Parathyroid adenoma (tissue), 2 donors: ENCODE data around the gene TYW1B.
"Not testable (repeated sequence)": the region's sequence is repeated elsewhere in the genome, so short reads cannot be mapped to it uniquely, and the experiment has no call there.

Experiments
- H2AFZ ChIP-seq: fragments of 300-600 bp; sonication (generic); one replicate; pipeline ENCODE4 v1.7.0; 2017; ENCODE audit warnings: antibody characterized with exemption, mild to moderate bottlenecking
- H3K27ac ChIP-seq: fragments of 300-600 bp; sonication (generic); one replicate; pipeline ENCODE4 v1.7.0; 2017
- H3K27me3 ChIP-seq: fragments of 300-600 bp; sonication (generic); one replicate; pipeline ENCODE4 v1.7.0; 2017; ENCODE audit warnings: low read length; ENCODE audit not compliant: control insufficient read depth, insufficient read depth
- H3K36me3 ChIP-seq: fragments of 300-600 bp; sonication (generic); one replicate; pipeline ENCODE4 v1.7.0; 2017; ENCODE audit warnings: low read length; ENCODE audit not compliant: control insufficient read depth, insufficient read depth
- H3K4me1 ChIP-seq: fragments of 300-600 bp; sonication (generic); one replicate; pipeline ENCODE4 v1.7.0; 2017; ENCODE audit warnings: control low read depth
- H3K4me2 ChIP-seq: fragments of 300-600 bp; sonication (generic); one replicate; pipeline ENCODE4 v1.7.0; 2017; ENCODE audit warnings: low read length
- H3K4me3 ChIP-seq: fragments of 300-600 bp; sonication (generic); one replicate; pipeline ENCODE4 v1.7.0; 2017; ENCODE audit warnings: low read depth, low read length
- H3K79me2 ChIP-seq: fragments of 300-600 bp; sonication (generic); one replicate; pipeline ENCODE4 v1.7.0; 2017; ENCODE audit warnings: control low read depth
- H3K9ac ChIP-seq: fragments of 300-600 bp; sonication (generic); one replicate; pipeline ENCODE4 v1.7.0; 2017; ENCODE audit warnings: mild to moderate bottlenecking
- H3K9me3 ChIP-seq: fragments of 300-600 bp; sonication (generic); one replicate; pipeline ENCODE4 v1.7.0; 2017; ENCODE audit warnings: low read length; ENCODE audit not compliant: control insufficient read depth
- TF ChIP-seq, protein P1 (sequence below): fragments of 300-600 bp; sonication (generic); IDR thresholded peaks from one replicate; pipeline ENCODE4 v1.7.0; 2017; ENCODE audit warnings: antibody characterized with exemption, mild to moderate bottlenecking
- donor health status: primary hyperparathyroidism.

TYW1B gene

DNA sequence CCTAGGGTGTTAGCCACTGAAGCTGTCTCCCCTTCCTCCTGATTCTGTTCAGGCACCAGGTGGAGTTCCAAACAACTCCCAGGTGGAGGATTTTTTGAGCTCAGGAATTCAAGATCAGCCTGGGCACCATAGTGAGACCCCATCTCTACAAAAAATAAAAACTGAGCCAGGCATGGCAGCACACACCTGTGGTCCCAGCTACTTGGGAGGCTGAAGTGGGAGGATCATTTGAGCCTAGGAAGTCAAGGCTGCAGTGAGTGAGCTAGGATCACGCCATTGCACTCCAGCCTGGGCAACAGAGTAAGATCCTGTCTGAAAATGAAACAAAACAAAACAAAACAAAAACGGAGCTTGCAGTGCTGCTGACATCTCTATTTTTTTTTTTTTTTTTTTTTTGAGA lies 287.1 kb downstream of the TYW1B start:
- no peak overlapping the region for H3K27ac ChIP-seq
- H3K9me3 ChIP-seq, result no peaks in the 10 kb centered on the region
- H3K36me3 ChIP-seq, result no peaks in the 10 kb centered on the region
- no peaks in the 10 kb centered on the region for H3K4me1 ChIP-seq
- H3K4me2 ChIP-seq, result no peak overlapping the region
- TF ChIP-seq, protein P1, sequence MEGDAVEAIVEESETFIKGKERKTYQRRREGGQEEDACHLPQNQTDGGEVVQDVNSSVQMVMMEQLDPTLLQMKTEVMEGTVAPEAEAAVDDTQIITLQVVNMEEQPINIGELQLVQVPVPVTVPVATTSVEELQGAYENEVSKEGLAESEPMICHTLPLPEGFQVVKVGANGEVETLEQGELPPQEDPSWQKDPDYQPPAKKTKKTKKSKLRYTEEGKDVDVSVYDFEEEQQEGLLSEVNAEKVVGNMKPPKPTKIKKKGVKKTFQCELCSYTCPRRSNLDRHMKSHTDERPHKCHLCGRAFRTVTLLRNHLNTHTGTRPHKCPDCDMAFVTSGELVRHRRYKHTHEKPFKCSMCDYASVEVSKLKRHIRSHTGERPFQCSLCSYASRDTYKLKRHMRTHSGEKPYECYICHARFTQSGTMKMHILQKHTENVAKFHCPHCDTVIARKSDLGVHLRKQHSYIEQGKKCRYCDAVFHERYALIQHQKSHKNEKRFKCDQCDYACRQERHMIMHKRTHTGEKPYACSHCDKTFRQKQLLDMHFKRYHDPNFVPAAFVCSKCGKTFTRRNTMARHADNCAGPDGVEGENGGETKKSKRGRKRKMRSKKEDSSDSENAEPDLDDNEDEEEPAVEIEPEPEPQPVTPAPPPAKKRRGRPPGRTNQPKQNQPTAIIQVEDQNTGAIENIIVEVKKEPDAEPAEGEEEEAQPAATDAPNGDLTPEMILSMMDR, result no peak
- no peaks in the 10 kb centered on the region for H3K79me2 ChIP-seq
- H3K27me3 ChIP-seq, result no peaks in the 10 kb centered on the region
- no peak overlapping the region for H3K4me3 ChIP-seq
- H2AFZ ChIP-seq, result no peak overlapping the region
- no peak overlapping the region for H3K9ac ChIP-seq

GRCh38 chr7:72540106-72540611 lies 287.8 kb downstream of the TYW1B start:
- no peaks in the 10 kb centered on the region for H3K27me3 ChIP-seq
- no peak overlapping the region for H2AFZ ChIP-seq
- no peak overlapping the region for H3K4me3 ChIP-seq
- no peak overlapping the region for H3K9ac ChIP-seq
- no peaks in the 10 kb centered on the region for H3K36me3 ChIP-seq
- no peak overlapping the region for H3K4me2 ChIP-seq
- no peaks in the 10 kb centered on the region for H3K79me2 ChIP-seq
- H3K9me3 ChIP-seq, result no peaks in the 10 kb centered on the region
- TF ChIP-seq, protein P1, result no peak
- H3K4me1 ChIP-seq, result no peaks in the 10 kb centered on the region
- H3K27ac ChIP-seq, result no peak overlapping the region

GRCh38 chr7:72539702-72540101 lies 288.3 kb downstream of the TYW1B start:
- H3K27ac ChIP-seq, result no peak overlapping the region
- no peaks in the 10 kb centered on the region for H3K27me3 ChIP-seq
- no peaks in the 10 kb centered on the region for H3K36me3 ChIP-seq
- TF ChIP-seq, protein P1, result no peak
- H3K4me2 ChIP-seq, result no peak overlapping the region
- H3K4me3 ChIP-seq, result no peak overlapping the region
- no peaks in the 10 kb centered on the region for H3K9me3 ChIP-seq
- no peak overlapping the region for H3K9ac ChIP-seq
- H3K79me2 ChIP-seq, result no peaks in the 10 kb centered on the region
- H3K4me1 ChIP-seq, result no peaks in the 10 kb centered on the region
- H2AFZ ChIP-seq, result no peak overlapping the region

- H3K27ac ChIP-seq, result no peak overlapping the region
- H2AFZ ChIP-seq, result no peak overlapping the region
- no peaks in the 10 kb centered on the region for H3K9me3 ChIP-seq
- no peaks in the 10 kb centered on the region for H3K4me1 ChIP-seq
- H3K36me3 ChIP-seq, result no peaks in the 10 kb centered on the region
- H3K79me2 ChIP-seq, result no peaks in the 10 kb centered on the region
- TF ChIP-seq, protein P1, result no peak
- no peak overlapping the region for H3K4me2 ChIP-seq
- no peak overlapping the region for H3K4me3 ChIP-seq
- H3K9ac ChIP-seq, result no peak overlapping the region
- no peaks in the 10 kb centered on the region for H3K27me3 ChIP-seq
These were observed 289.1 kb downstream of the TYW1B start for GRCh38 chr7:72538856-72539255.

DNA sequence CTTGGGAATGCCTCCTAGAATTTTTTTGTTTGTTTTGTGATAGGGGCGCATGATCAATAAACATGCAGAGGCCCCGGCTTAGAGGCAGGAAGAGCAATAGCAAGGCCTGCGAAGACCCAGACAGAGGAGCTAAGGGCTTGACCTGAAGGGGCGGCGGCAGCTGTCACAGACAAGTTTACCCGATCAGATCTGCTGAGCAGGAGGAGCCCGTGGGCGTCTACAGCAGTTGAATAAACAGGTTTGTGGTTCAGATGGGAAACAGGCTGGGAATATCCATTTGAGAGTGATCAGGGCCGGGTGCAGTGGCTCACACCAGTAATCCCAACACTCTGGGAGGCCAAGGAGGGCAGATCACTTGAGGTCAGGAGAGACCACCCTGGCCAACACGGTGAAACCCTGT lies 289.9 kb downstream of the TYW1B start:
- TF ChIP-seq, protein P1, result no peak
- Histone ChIP-seq H3K4me1 (no peaks in the 10 kb centered on the region), H2AFZ (no peak overlapping the region), H3K79me2 (no peaks in the 10 kb centered on the region), H3K9me3 (no peaks in the 10 kb centered on the region), H3K4me3 (no peak overlapping the region), H3K27me3 (no peaks in the 10 kb centered on the region), H3K4me2 (no peak overlapping the region), H3K36me3 (no peaks in the 10 kb centered on the region), H3K9ac (no peak overlapping the region), H3K27ac (no peak overlapping the region)

GRCh38 chr7:72536038-72536437 lies 292.0 kb downstream of the TYW1B start:
- H3K27me3 ChIP-seq, H3K4me1 ChIP-seq, H2AFZ ChIP-seq, H3K9ac ChIP-seq, H3K79me2 ChIP-seq, H3K27ac ChIP-seq, H3K4me2 ChIP-seq, H3K36me3 ChIP-seq, H3K4me3 ChIP-seq, H3K9me3 ChIP-seq: not testable (repeated sequence)

- not testable (repeated sequence) for H3K27me3 ChIP-seq, H3K9ac ChIP-seq, H3K4me3 ChIP-seq, H3K36me3 ChIP-seq, H3K79me2 ChIP-seq, H3K9me3 ChIP-seq, H3K27ac ChIP-seq, H2AFZ ChIP-seq, H3K4me1 ChIP-seq, H3K4me2 ChIP-seq
These were observed 297.0 kb downstream of the TYW1B start for GRCh38 chr7:72531048-72531447.
